Measurements from ENCODE around the gene TMEM35A.

The TMEM35A gene

GRCh38 chrX:101071582-101071981 is 7.1 kb upstream of the TMEM35A start:
- Histone ChIP-seq H3K9me3 (ENCODE audit: severe bottlenecking) (no peaks in the 10 kb centered on the region), H3K27me3 (ENCODE audit: insufficient read depth, poor library complexity, severe bottlenecking) (no peaks in the 10 kb centered on the region), H3K4me1 (ENCODE audit: insufficient read depth, poor library complexity, severe bottlenecking) (no peaks in the 10 kb centered on the region), H3K27ac (ENCODE audit: poor library complexity, severe bottlenecking) (no peak overlapping the region), H3K4me3 (ENCODE audit: severe bottlenecking) (no peak overlapping the region), H3K36me3 (ENCODE audit: low read depth) (no peaks in the 10 kb centered on the region)
- DNase-seq (ENCODE audit: low spot score) (no peak), ATAC-seq (ENCODE audit: low read depth) (no peak)
- TF ChIP-seq CTCF (IDR thresholded peaks at IDR 0.05; ENCODE audit: poor library complexity, severe bottlenecking) = no peak

- no peak for DNase-seq (ENCODE audit: low spot score)
- H3K4me3 ChIP-seq (ENCODE audit: severe bottlenecking) = no peak overlapping the region
- no peaks in the 10 kb centered on the region for H3K9me3 ChIP-seq (ENCODE audit: severe bottlenecking)
- TF ChIP-seq CTCF (IDR thresholded peaks at IDR 0.05; ENCODE audit: poor library complexity, severe bottlenecking) = no peak
- H3K36me3 ChIP-seq (ENCODE audit: low read depth) = no peaks in the 10 kb centered on the region
- H3K4me1 ChIP-seq (ENCODE audit: insufficient read depth, poor library complexity, severe bottlenecking) = no peaks in the 10 kb centered on the region
- ATAC-seq (ENCODE audit: low read depth) = no peak
- H3K27me3 ChIP-seq (ENCODE audit: insufficient read depth, poor library complexity, severe bottlenecking) = no peaks in the 10 kb centered on the region
- no peak overlapping the region for H3K27ac ChIP-seq (ENCODE audit: poor library complexity, severe bottlenecking)
Measured at GRCh38 chrX:101079736-101080270, 1.1 kb downstream of the TMEM35A start.

GRCh38 chrX:101080326-101081124 is 1.8 kb downstream of the TMEM35A start:
- Histone ChIP-seq H3K27ac (ENCODE audit: poor library complexity, severe bottlenecking) (no peak overlapping the region), H3K9me3 (ENCODE audit: severe bottlenecking) (no peaks in the 10 kb centered on the region), H3K4me1 (ENCODE audit: insufficient read depth, poor library complexity, severe bottlenecking) (no peaks in the 10 kb centered on the region), H3K36me3 (ENCODE audit: low read depth) (no peaks in the 10 kb centered on the region), H3K4me3 (ENCODE audit: severe bottlenecking) (no peak overlapping the region), H3K27me3 (ENCODE audit: insufficient read depth, poor library complexity, severe bottlenecking) (no peaks in the 10 kb centered on the region)
- no peak for DNase-seq (ENCODE audit: low spot score)
- no peak for ATAC-seq (ENCODE audit: low read depth)
- no peak for TF ChIP-seq CTCF (IDR thresholded peaks at IDR 0.05; ENCODE audit: poor library complexity, severe bottlenecking)

GRCh38 chrX:101081231-101081630 is 2.6 kb downstream of the TMEM35A start:
- Histone ChIP-seq H3K36me3 (ENCODE audit: low read depth) (no peaks in the 10 kb centered on the region), H3K4me3 (ENCODE audit: severe bottlenecking) (no peak overlapping the region)
- DNase-seq (ENCODE audit: low spot score) = no peak

More at GRCh38 chrX:101081231-101081630, 2.6 kb downstream of the TMEM35A start:
- Histone ChIP-seq H3K27me3 (ENCODE audit: insufficient read depth, poor library complexity, severe bottlenecking) (no peaks in the 10 kb centered on the region), H3K27ac (ENCODE audit: poor library complexity, severe bottlenecking) (no peak overlapping the region), H3K9me3 (ENCODE audit: severe bottlenecking) (no peaks in the 10 kb centered on the region), H3K4me1 (ENCODE audit: insufficient read depth, poor library complexity, severe bottlenecking) (no peaks in the 10 kb centered on the region)
- no peak for TF ChIP-seq CTCF (IDR thresholded peaks at IDR 0.05; ENCODE audit: poor library complexity, severe bottlenecking)
- ATAC-seq (ENCODE audit: low read depth) = no peak
